ENCODE results near the gene SIK3. TPM values are rescaled to one million over a fixed set of nuclear protein-coding genes. Genes with fewer than 3 reads are reported as not detected.

The SIK3 gene
- total RNA-seq, 1 donor from 2014 or later = 61.0 TPM

DNA sequence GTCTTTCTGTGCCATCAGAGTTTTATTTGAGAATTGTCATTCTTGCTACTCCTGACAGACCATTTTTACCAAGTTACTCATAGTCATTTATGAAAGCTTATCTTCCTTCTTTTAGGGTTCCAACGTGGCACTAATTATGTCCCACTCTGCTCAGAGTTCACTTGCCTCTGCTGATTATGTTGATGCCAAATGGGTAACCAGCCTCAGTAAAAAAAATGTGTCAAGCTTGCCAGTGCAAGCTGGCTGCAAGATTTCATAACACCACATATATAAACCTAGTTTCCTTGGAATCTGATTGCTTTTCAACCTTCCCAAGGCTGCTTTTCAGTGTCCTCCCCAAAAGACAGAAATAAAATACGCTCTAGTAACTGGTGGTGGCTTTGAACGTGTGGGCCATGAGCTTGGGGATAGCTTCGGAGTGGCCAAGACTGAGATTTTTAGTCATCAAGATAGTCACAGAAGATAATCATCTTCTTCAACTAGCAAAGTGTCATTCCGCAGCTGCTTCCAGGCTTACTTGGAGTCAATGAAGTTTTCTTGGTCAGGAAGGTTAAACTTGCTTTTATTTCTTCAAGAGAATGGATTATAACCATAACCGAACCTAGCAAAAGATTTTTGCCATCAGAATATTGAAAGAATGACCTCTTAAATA is 231.3 kb downstream of the SIK3 start:
- Mint-ChIP-seq H3K36me3 (ENCODE audit: insufficient read depth) (peaks cover 30% of the 10 kb centered on the region), H3K27ac (no peak overlapping the region), H3K4me1 (ENCODE audit: low read depth) (no peaks in the 10 kb centered on the region), H3K27me3 (no peaks in the 10 kb centered on the region), H3K4me3 (ENCODE audit: low read depth) (no peak overlapping the region), H3K9me3 (ENCODE audit: low read depth) (no peaks in the 10 kb centered on the region)
- DNase-seq (ENCODE audit: low spot score, unreplicated experiment) = no peak
- no peak for TF ChIP-seq CTCF (IDR thresholded peaks at IDR 0.05; ENCODE audit: unreplicated experiment)

- Mint-ChIP-seq H3K4me1 (ENCODE audit: low read depth) (no peaks in the 10 kb centered on the region), H3K27me3 (no peaks in the 10 kb centered on the region), H3K27ac (no peak overlapping the region), H3K4me3 (ENCODE audit: low read depth) (no peak overlapping the region), H3K9me3 (ENCODE audit: low read depth) (no peaks in the 10 kb centered on the region), H3K36me3 (ENCODE audit: insufficient read depth) (peaks cover 30% of the 10 kb centered on the region)
- no peak for TF ChIP-seq CTCF (IDR thresholded peaks at IDR 0.05; ENCODE audit: unreplicated experiment)
- DNase-seq (ENCODE audit: low spot score, unreplicated experiment) = no peak
Measured at GRCh38 chr11:116865696-116866095, 232.5 kb downstream of the SIK3 start.

- Mint-ChIP-seq H3K27ac (no peak overlapping the region), H3K9me3 (ENCODE audit: low read depth) (no peaks in the 10 kb centered on the region), H3K27me3 (no peaks in the 10 kb centered on the region), H3K4me1 (ENCODE audit: low read depth) (no peaks in the 10 kb centered on the region), H3K4me3 (ENCODE audit: low read depth) (no peak overlapping the region), H3K36me3 (ENCODE audit: insufficient read depth) (peaks cover 29% of the 10 kb centered on the region)
- DNase-seq (ENCODE audit: low spot score, unreplicated experiment) = no peak
- no peak for TF ChIP-seq CTCF (IDR thresholded peaks at IDR 0.05; ENCODE audit: unreplicated experiment)
Measured at GRCh38 chr11:116864531-116864930, 233.7 kb downstream of the SIK3 start.

GRCh38 chr11:116862951-116863350 is 235.3 kb downstream of the SIK3 start:
- H3K4me1 Mint-ChIP-seq (ENCODE audit: low read depth) = no peaks in the 10 kb centered on the region
- no peak for TF ChIP-seq CTCF (IDR thresholded peaks at IDR 0.05; ENCODE audit: unreplicated experiment)
- H3K36me3 Mint-ChIP-seq (ENCODE audit: insufficient read depth) = peaks cover 32% of the 10 kb centered on the region
- no peaks in the 10 kb centered on the region for H3K9me3 Mint-ChIP-seq (ENCODE audit: low read depth)
- no peak overlapping the region for H3K27ac Mint-ChIP-seq
- DNase-seq (ENCODE audit: low spot score, unreplicated experiment) = no peak
- H3K27me3 Mint-ChIP-seq = no peaks in the 10 kb centered on the region
- no peak overlapping the region for H3K4me3 Mint-ChIP-seq (ENCODE audit: low read depth)

DNA sequence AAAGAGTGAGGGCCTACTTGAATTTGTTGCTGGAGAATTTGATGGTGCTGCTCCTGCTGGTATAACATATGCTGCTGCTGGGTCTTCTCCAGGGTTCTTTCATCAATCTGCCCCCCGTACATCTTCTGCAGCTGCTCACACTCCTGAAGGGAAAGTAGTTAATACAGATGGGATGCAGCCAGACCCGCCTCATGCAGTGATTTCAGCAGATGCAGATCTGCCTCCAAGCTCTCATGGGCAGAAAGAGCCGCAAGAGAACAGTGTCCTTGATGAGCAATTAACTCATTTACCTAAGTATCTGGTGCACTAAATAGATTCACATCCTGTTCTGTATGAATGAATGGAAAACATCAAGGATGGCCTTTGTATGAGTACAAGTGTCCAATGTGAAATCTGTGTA is 236.0 kb downstream of the SIK3 start:
- DNase-seq (ENCODE audit: low spot score, unreplicated experiment) = no peak
- Mint-ChIP-seq H3K27ac (no peak overlapping the region), H3K4me3 (ENCODE audit: low read depth) (no peak overlapping the region), H3K9me3 (ENCODE audit: low read depth) (no peaks in the 10 kb centered on the region), H3K36me3 (ENCODE audit: insufficient read depth) (peaks cover 31% of the 10 kb centered on the region), H3K4me1 (ENCODE audit: low read depth) (no peaks in the 10 kb centered on the region), H3K27me3 (no peaks in the 10 kb centered on the region)
- TF ChIP-seq CTCF (IDR thresholded peaks at IDR 0.05; ENCODE audit: unreplicated experiment) = no peak
